Liver (tissue), 9 donors: ENCODE results near the gene IL1A. TPM values are rescaled to one million over a fixed set of nuclear protein-coding genes. Genes with fewer than 3 reads are reported as not detected.

Experiments
- DNase-seq: peaks from one replicate; pipeline ENCODE4 v3.0.0-alpha.2; 2017; ENCODE audit warnings: low spot score
- H3K27ac ChIP-seq, 2 donors: one replicate each; pipeline ENCODE4 v1.7.0; 2013; ENCODE audit warnings: inconsistent platforms in 2 of 2, low read length in 2 of 2, control low read depth in 1 of 2, low read depth in 1 of 2, mild to moderate bottlenecking in 1 of 2
- H3K27me3 ChIP-seq, 4 donors: one replicate each; pipeline versions ENCODE4 v1.6.1 to v1.7.0; 2013; ENCODE audit warnings: low read length in 3 of 4, inconsistent platforms in 1 of 4, mild to moderate bottlenecking in 1 of 4, moderate library complexity in 1 of 4; ENCODE audit not compliant: control insufficient read depth in 4 of 4, insufficient read depth in 4 of 4
- H3K36me3 ChIP-seq, 4 donors: one replicate each; pipeline versions ENCODE4 v1.6.1 to v1.7.0; 2013; ENCODE audit warnings: low read length in 3 of 4, mild to moderate bottlenecking in 3 of 4, low read depth in 1 of 4, moderate library complexity in 1 of 4; ENCODE audit not compliant: control insufficient read depth in 4 of 4, insufficient read depth in 3 of 4
- H3K4me1 ChIP-seq, 4 donors: one replicate each; pipeline versions ENCODE4 v1.6.1 to v1.7.0; 2013; ENCODE audit warnings: low read length in 3 of 4, mild to moderate bottlenecking in 3 of 4, moderate library complexity in 1 of 4; ENCODE audit not compliant: control insufficient read depth in 4 of 4, insufficient read depth in 4 of 4
- H3K4me3 ChIP-seq, 3 donors: one replicate each; pipeline versions ENCODE4 v1.6.1 to v1.7.0; 2013; ENCODE audit warnings: low read length in 3 of 3, control low read depth in 1 of 3, low read depth in 1 of 3, mild to moderate bottlenecking in 1 of 3
- H3K9ac ChIP-seq, 2 donors: one replicate each; pipeline ENCODE4 v1.7.0; 2013; ENCODE audit warnings: low read length in 2 of 2, mild to moderate bottlenecking in 2 of 2, moderate library complexity in 2 of 2, control low read depth in 1 of 2, low read depth in 1 of 2
- H3K9me3 ChIP-seq, 4 donors: one replicate each; pipeline versions ENCODE4 v1.6.1 to v1.7.0; 2013; ENCODE audit warnings: low read length in 3 of 4; ENCODE audit not compliant: control insufficient read depth in 4 of 4
- FOXA1 ChIP-seq: IDR thresholded peaks from 2 replicates; pipeline ENCODE4 v1.6.1; 2016; ENCODE audit warnings: antibody characterized with exemption
- GABPA ChIP-seq, 2 donors: IDR thresholded peaks in 1 of 2; conservative IDR thresholded peaks in 1 of 2; 2 replicates each; pipeline ENCODE4 v1.6.1; 2016; ENCODE audit warnings: antibody characterized with exemption in 2 of 2, mild to moderate bottlenecking in 1 of 2, moderate library complexity in 1 of 2
- HNF4G ChIP-seq: IDR thresholded peaks from 2 replicates; pipeline ENCODE4 v1.6.1; 2016; ENCODE audit warnings: antibody characterized with exemption
- JUND ChIP-seq, 2 donors: IDR thresholded peaks; 2 replicates each; pipeline ENCODE4 v1.6.1; 2016; ENCODE audit warnings: antibody characterized with exemption in 2 of 2
- NR2F2 ChIP-seq: IDR thresholded peaks from 2 replicates; pipeline ENCODE4 v1.6.1; 2016; ENCODE audit warnings: antibody characterized with exemption
- RAD21 ChIP-seq, 2 donors: IDR thresholded peaks; 2 replicates each; pipeline ENCODE4 v1.6.1; 2016; ENCODE audit warnings: antibody characterized with exemption in 2 of 2, mild to moderate bottlenecking in 2 of 2
- RXRA ChIP-seq, 2 donors: IDR thresholded peaks; 2 replicates each; pipeline ENCODE4 v1.6.1; 2017 to 2018; ENCODE audit warnings: antibody characterized with exemption in 2 of 2, mild to moderate bottlenecking in 1 of 2
- SP1 ChIP-seq: IDR thresholded peaks from 2 replicates; pipeline ENCODE4 v1.6.1; 2018; ENCODE audit warnings: antibody characterized with exemption, mild to moderate bottlenecking
- TAF1 ChIP-seq: conservative IDR thresholded peaks from 2 replicates; pipeline ENCODE4 v1.6.1; 2016; ENCODE audit warnings: antibody characterized with exemption, mild to moderate bottlenecking
- YY1 ChIP-seq: IDR thresholded peaks from 2 replicates; pipeline ENCODE4 v1.6.1; 2016; ENCODE audit warnings: antibody characterized with exemption, mild to moderate bottlenecking
- WGBS: extraction: QIAGEN DNeasy Blood & Tissue Kit; methylation state at CpG from one replicate; pipeline ENCODE4 v1.1.7; 2013; 5-methylcytosine and 5-hydroxymethylcytosine counted together
- polyA plus RNA-seq, 2 donors: library from polyadenylated mRNA; stranded (reverse) in 1 of 2; unstranded in 1 of 2; fragments of 200-250 nt in 1 of 2; fragments of >200 nt in 1 of 2; fragmentation: Nextera tagmentation in 1 of 2; extraction: Ambion mirVana in 1 of 2; gene quantifications; one replicate each; pipeline versions ENCODE4 v1.2.1 to v1.2.3, GENCODE V29; 2013 to 2015
- total RNA-seq, 2 donors: library from RNA; depleted of rRNA; stranded (reverse); fragments of >200 nt; gene quantifications; one replicate each; pipeline ENCODE4 v1.2.3, GENCODE V29; 2014
- TF ChIP-seq, protein P1 (sequence below): IDR thresholded peaks from 2 replicates; pipeline ENCODE4 v1.6.1; 2016; ENCODE audit warnings: antibody characterized with exemption
- TF ChIP-seq, protein P2 (sequence below): IDR thresholded peaks from 2 replicates; pipeline ENCODE4 v1.6.1; 2016; ENCODE audit warnings: antibody characterized with exemption
- TF ChIP-seq, protein P3 (sequence below): IDR thresholded peaks from 2 replicates; pipeline ENCODE4 v1.6.1; 2016; ENCODE audit warnings: antibody characterized with exemption, mild to moderate bottlenecking
- donor health status: healthy.
- donor health status: healthy.
- donor health status: healthy.
- donor health status: healthy.
- donor health status: healthy.

Gene IL1A
- total and polyA plus RNA-seq, 4 donors, result 0.05 TPM; not detected in 3

DNA sequence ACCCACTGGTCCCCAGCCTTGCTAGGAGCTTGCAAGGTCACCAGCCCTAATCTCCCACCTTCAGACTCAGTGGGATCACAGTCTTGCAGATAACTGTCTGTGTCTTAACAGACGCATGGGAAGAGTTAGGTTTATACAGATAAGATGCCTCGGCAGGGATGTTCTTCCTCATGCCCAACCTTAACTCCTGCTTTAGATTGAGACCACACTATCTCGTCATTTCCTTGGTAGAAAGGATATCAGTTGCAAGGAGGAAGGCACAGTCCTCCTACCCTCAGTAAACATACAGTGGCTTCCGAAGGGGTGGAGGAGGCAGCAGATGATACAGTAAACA lies 56.3 kb downstream of the IL1A start:
- no peak overlapping the region for H3K4me3 ChIP-seq
- no peaks in the 10 kb centered on the region for H3K36me3 ChIP-seq
- no peaks in the 10 kb centered on the region for H3K27me3 ChIP-seq
- H3K9me3 ChIP-seq, result no peaks in the 10 kb centered on the region
- H3K9ac ChIP-seq, result no peak overlapping the region
- DNase-seq, result no peak
- H3K4me1 ChIP-seq, result peaks cover 0 to 2% (median 0%) of the 10 kb centered on the region in 4 donors
- no peak for TF ChIP-seq NR2F2
- no peak for TF ChIP-seq RXRA (IDR thresholded peaks at IDR 0.05)
- no peak for TF ChIP-seq RAD21 (IDR thresholded peaks at IDR 0.05)
- no peak for TF ChIP-seq GABPA (IDR thresholded peaks at IDR 0.05 in 1 of 2, conservative IDR thresholded peaks at IDR 0.05 in 1 of 2)
- TF ChIP-seq HNF4G, result no peak
- no peak for TF ChIP-seq JUND (IDR thresholded peaks at IDR 0.05)
- TF ChIP-seq, protein P1, sequence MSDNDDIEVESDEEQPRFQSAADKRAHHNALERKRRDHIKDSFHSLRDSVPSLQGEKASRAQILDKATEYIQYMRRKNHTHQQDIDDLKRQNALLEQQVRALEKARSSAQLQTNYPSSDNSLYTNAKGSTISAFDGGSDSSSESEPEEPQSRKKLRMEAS, result no peak
- TF ChIP-seq TAF1, result no peak
- TF ChIP-seq, protein P2, sequence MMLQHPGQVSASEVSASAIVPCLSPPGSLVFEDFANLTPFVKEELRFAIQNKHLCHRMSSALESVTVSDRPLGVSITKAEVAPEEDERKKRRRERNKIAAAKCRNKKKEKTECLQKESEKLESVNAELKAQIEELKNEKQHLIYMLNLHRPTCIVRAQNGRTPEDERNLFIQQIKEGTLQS, result no peak
- no peak for TF ChIP-seq FOXA1
- TF ChIP-seq, protein P3, sequence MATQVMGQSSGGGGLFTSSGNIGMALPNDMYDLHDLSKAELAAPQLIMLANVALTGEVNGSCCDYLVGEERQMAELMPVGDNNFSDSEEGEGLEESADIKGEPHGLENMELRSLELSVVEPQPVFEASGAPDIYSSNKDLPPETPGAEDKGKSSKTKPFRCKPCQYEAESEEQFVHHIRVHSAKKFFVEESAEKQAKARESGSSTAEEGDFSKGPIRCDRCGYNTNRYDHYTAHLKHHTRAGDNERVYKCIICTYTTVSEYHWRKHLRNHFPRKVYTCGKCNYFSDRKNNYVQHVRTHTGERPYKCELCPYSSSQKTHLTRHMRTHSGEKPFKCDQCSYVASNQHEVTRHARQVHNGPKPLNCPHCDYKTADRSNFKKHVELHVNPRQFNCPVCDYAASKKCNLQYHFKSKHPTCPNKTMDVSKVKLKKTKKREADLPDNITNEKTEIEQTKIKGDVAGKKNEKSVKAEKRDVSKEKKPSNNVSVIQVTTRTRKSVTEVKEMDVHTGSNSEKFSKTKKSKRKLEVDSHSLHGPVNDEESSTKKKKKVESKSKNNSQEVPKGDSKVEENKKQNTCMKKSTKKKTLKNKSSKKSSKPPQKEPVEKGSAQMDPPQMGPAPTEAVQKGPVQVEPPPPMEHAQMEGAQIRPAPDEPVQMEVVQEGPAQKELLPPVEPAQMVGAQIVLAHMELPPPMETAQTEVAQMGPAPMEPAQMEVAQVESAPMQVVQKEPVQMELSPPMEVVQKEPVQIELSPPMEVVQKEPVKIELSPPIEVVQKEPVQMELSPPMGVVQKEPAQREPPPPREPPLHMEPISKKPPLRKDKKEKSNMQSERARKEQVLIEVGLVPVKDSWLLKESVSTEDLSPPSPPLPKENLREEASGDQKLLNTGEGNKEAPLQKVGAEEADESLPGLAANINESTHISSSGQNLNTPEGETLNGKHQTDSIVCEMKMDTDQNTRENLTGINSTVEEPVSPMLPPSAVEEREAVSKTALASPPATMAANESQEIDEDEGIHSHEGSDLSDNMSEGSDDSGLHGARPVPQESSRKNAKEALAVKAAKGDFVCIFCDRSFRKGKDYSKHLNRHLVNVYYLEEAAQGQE, result no peak
- TF ChIP-seq SP1, result no peak
- no peak for TF ChIP-seq YY1
- 65% methylated on average over 4 of the region's 4 CpGs for WGBS
- H3K27ac ChIP-seq, result no peak overlapping the region

DNA sequence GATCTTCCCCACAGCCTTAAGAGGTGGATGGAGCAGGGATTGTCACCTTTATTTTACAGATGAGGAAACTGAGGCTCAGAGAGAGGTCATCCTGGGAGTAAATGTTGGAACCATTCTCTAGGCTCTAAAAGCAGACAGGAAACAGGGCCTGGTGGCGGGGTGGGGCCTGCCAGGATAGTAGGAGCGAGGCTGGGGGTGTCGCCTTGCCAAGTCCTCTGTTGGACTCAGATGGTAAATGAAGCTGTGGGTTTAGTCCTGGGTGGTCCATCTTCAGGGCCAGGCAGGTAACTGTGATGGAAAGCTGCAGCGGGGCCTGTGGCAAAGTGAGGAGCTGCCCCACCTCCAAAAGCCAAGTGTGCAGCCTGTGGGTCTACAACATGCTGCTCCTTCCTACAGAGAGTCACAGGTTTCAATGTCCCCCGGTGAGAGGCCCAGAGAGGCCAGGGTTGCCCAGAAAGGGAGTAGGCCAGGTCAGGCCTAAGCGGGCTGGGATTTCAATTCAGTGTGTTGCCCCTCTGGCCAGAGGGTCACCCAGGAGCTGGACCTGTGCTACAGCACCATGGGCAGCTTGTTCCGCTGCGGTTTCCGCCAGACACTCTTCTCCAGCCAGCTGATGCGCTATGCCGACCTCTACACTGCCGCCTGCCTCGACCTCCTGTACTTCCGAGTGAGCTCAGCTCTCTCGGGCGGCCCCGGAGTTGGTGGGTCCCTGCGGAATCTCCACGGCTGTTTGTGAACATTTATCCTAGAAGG lies 56.8 kb downstream of the IL1A start:
- Histone ChIP-seq H3K36me3 (no peaks in the 10 kb centered on the region), H3K9ac (no peak overlapping the region), H3K27ac (no peak overlapping the region), H3K4me1 (peaks cover 0 to 2% (median 0%) of the 10 kb centered on the region in 4 donors), H3K27me3 (no peaks in the 10 kb centered on the region), H3K4me3 (no peak overlapping the region), H3K9me3 (no peaks in the 10 kb centered on the region)
- no peak for TF ChIP-seq YY1
- no peak for TF ChIP-seq FOXA1
- no peak for TF ChIP-seq HNF4G
- no peak for TF ChIP-seq SP1
- TF ChIP-seq, protein P2, result no peak
- TF ChIP-seq, protein P1, result no peak
- DNase-seq, result no peak
- 85% methylated on average over 19 of the region's 19 CpGs for WGBS
